ENCODE measurements around the gene MTCH1. TPM values are rescaled to one million over a fixed set of nuclear protein-coding genes. Genes with fewer than 3 reads are reported as not detected.
A peak's percentile ranks its signal among the peaks of the same experiment; 100 is the strongest.

Gene MTCH1
- total and polyA plus RNA-seq, 10 of the 15 experiments (the other 5 are each of a cell fraction or from before 2014, with no cell fraction given) = 7.2 to 128 (median 85.2) TPM

GRCh38 chr6:37027811-37028469, 41.9 kb upstream of the MTCH1 start:
- no peak overlapping the region for H3K4me2 ChIP-seq (ENCODE audit: control insufficient read depth, insufficient read depth)
- no peak overlapping the region for H3K27ac ChIP-seq (ENCODE audit: control insufficient read depth, insufficient read depth)
- BruUV-seq (replicated peaks) = no TSS peak
- no peak overlapping the region for H3K4me3 ChIP-seq
- in situ Hi-C loops (cut with MboI) = loop anchor here (10.0 kb wide), 2 partner anchors 147 to 177 kb away; partner anchors contain the start of gene PIM1
- ChIA-PET SMC1A (ENCODE audit: uncharacterized antibody, unreplicated experiment) (interaction anchor here (0.5 to 6.3 kb wide), 5 partner anchors 10 to 182 kb away, joined by 3 to 41 read pairs (median 4); no protein-coding TSS in a partner anchor), POLR2A (interaction anchor here (0.6 kb wide), 1 partner anchor 174 kb away, joined by 3 read pairs; no protein-coding TSS in a partner anchor), CTCF (interaction anchor here (0.6 to 6.4 kb wide), 7 partner anchors 10 to 186 kb away, joined by 3 to 76 read pairs (median 7); partner anchors contain the start of gene PIM1), RAD21 (ENCODE audit: unreplicated experiment) (interaction anchor here (1.1 to 5.0 kb wide), 5 partner anchors 10 to 182 kb away, joined by 4 to 46 read pairs (median 22); no protein-coding TSS in a partner anchor)
- 82% methylated on average over 17 of the region's 17 CpGs for WGBS (ENCODE audit: insufficient coverage, insufficient replicate concordance, low lambda C conversion rate, missing lambda C conversion rate)
- peaks cover under 1 to 8% of the 10 kb centered on the region in 2 experiments for H3K36me3 ChIP-seq (ENCODE audit: control insufficient read depth in 2 of 2, insufficient read depth in 2 of 2, low read length in 1 of 2)
- no peak; the same call in 2 of the 3 replicates for ATAC-seq
- intact Hi-C loops (cut with micrococcal nuclease; ENCODE audit: unreplicated experiment) = no loop called here
- no peak for FAIRE-seq
- TF ChIP-seq ZNF274 (IDR thresholded peaks at IDR 0.05; ENCODE audit: insufficient read depth, insufficient read length) = no peak
- peak in 1 of 3 experiments; percentile 4; a peak in 1 of 6 replicates for TF ChIP-seq CTCF (IDR thresholded peaks at IDR 0.05 in 2 of 3, conservative IDR thresholded peaks at IDR 0.05 in 1 of 3; ENCODE audit: control insufficient read depth in 2 of 3, extremely low read depth in 1 of 3, insufficient read depth in 1 of 3, low read depth in 3 of 3, low read length in 3 of 3)
- H3K9me3 ChIP-seq (replicated peaks; ENCODE audit: control insufficient read depth, insufficient read depth, low read length) = no peaks in the 10 kb centered on the region; the same call in 2 of the 3 replicates
- no peaks in the 10 kb centered on the region for H3K27me3 ChIP-seq (replicated peaks in 1 of 2; ENCODE audit: control insufficient read depth in 2 of 2, insufficient read depth in 2 of 2, low read length in 1 of 2)
- no peak overlapping the region for H2AFZ ChIP-seq (ENCODE audit: control insufficient read depth, low read depth, low read length)
- DNase-seq (ENCODE audit: low read depth, low spot score) = no peak
- H4K20me1 ChIP-seq (ENCODE audit: control insufficient read depth, insufficient read depth) = no peaks in the 10 kb centered on the region
- no peaks in the 10 kb centered on the region for H3K4me1 ChIP-seq (ENCODE audit: control insufficient read depth, insufficient read depth, low read length)
- no peak overlapping the region for H3K9ac ChIP-seq (ENCODE audit: control insufficient read depth, insufficient read depth, low read length)
- H3K79me2 ChIP-seq (ENCODE audit: control insufficient read depth, insufficient read depth, low read length) = no peaks in the 10 kb centered on the region
